ENCODE measurements around the gene MUSTN1. TPM values are rescaled to one million over a fixed set of nuclear protein-coding genes. Genes with fewer than 3 reads are reported as not detected.

MUSTN1 gene
- total and polyA plus RNA-seq, 2 of the 13 experiments (the other 11 are each of a cell fraction or from before 2014, with no cell fraction given): 0.84 to 1.4 TPM

GRCh38 chr3:52835766-52836470, 1.1 kb upstream of the MUSTN1 start (continued):
- TF ChIP-seq ZNF646 (CRISPR knock-in tag; IDR thresholded peaks at IDR 0.05): no peak
- TF ChIP-seq ZBTB49 (CRISPR knock-in tag; IDR thresholded peaks at IDR 0.05; ENCODE audit: borderline replicate concordance): no peak

GRCh38 chr3:52833202-52833601, 1.6 kb downstream of the MUSTN1 start:
- Histone ChIP-seq H3K4me3 (replicated peaks in 1 of 3; ENCODE audit: insufficient read depth in 1 of 3, low read depth in 2 of 3, low read length in 3 of 3) (no peak overlapping the region), H3K4me1 (ENCODE audit: insufficient read depth, low read length) (peaks cover 60% of the 10 kb centered on the region), H4K20me1 (ENCODE audit: insufficient read depth, low read length) (no peaks in the 10 kb centered on the region), H3K27ac (ENCODE audit: extremely low read length, insufficient read depth, low read length) (no peak overlapping the region), H3K36me3 (replicated peaks in 1 of 2; ENCODE audit: control insufficient read depth in 1 of 2, insufficient read depth in 2 of 2, low read length in 2 of 2) (no peaks in the 10 kb centered on the region), H2AFZ (ENCODE audit: low read length) (no peak overlapping the region), H3K9ac (ENCODE audit: insufficient read depth, low read depth, low read length) (no peak overlapping the region), H3K79me2 (ENCODE audit: insufficient read depth, low read length) (no peaks in the 10 kb centered on the region), H3K27me3 (ENCODE audit: control insufficient read depth in 1 of 2, insufficient read depth in 2 of 2, low read length in 2 of 2) (no peaks in the 10 kb centered on the region), H3K9me3 (ENCODE audit: low read length) (no peaks in the 10 kb centered on the region), H3K4me2 (ENCODE audit: low read depth, low read length) (no peak overlapping the region)
- ChIA-PET CTCF (ENCODE audit: low intra/inter-chr PET ratio, low total read pairs) (no interaction called here), POLR2A (no interaction called here)
- intact Hi-C loops (cut with micrococcal nuclease; ENCODE audit: unreplicated experiment): no loop called here
- no peak for FAIRE-seq
- in situ Hi-C loops (cut with HindIII; ENCODE audit: extremely low pct_ligation_motif_present, low pct_unique_long_range_greater_than_20kb): no loop called here
- no peak for ATAC-seq
- whole genome bisulfite sequencing (ENCODE audit: low lambda C conversion rate): 98% methylated on average over 6 of the region's 14 CpGs
- DNase-seq (ENCODE audit: low spot score): no peak
- no TSS peak for BruUV-seq (replicated peaks)
- TF ChIP-seq ZNF317 (CRISPR knock-in tag; IDR thresholded peaks at IDR 0.05) (no peak), JUN (CRISPR knock-in tag; IDR thresholded peaks at IDR 0.05) (no peak), ZNF574 (CRISPR knock-in tag; IDR thresholded peaks at IDR 0.05) (no peak), ZNF558 (CRISPR knock-in tag; IDR thresholded peaks at IDR 0.05; ENCODE audit: borderline replicate concordance) (no peak)
